ENCODE measurements around the gene KCNJ10. TPM values are rescaled to one million over a fixed set of nuclear protein-coding genes. Genes with fewer than 3 reads are reported as not detected.
A peak's percentile ranks its signal among the peaks of the same experiment; 100 is the strongest.

The KCNJ10 gene
- total RNA-seq, 1 donor from 2014 or later, result not detected

- intact Hi-C loops (cut with DNase I), result no loop called here
- no peak overlapping the region for H3K27ac ChIP-seq
- peaks cover 47 to 64% of the 10 kb centered on the region in 2 donors for H3K36me3 ChIP-seq
- no peak for DNase-seq (ENCODE audit: low spot score in 2 of 2)
- no peaks in the 10 kb centered on the region for H3K9me3 ChIP-seq
- H3K27me3 ChIP-seq, result no peaks in the 10 kb centered on the region
- TF ChIP-seq, protein P1, sequence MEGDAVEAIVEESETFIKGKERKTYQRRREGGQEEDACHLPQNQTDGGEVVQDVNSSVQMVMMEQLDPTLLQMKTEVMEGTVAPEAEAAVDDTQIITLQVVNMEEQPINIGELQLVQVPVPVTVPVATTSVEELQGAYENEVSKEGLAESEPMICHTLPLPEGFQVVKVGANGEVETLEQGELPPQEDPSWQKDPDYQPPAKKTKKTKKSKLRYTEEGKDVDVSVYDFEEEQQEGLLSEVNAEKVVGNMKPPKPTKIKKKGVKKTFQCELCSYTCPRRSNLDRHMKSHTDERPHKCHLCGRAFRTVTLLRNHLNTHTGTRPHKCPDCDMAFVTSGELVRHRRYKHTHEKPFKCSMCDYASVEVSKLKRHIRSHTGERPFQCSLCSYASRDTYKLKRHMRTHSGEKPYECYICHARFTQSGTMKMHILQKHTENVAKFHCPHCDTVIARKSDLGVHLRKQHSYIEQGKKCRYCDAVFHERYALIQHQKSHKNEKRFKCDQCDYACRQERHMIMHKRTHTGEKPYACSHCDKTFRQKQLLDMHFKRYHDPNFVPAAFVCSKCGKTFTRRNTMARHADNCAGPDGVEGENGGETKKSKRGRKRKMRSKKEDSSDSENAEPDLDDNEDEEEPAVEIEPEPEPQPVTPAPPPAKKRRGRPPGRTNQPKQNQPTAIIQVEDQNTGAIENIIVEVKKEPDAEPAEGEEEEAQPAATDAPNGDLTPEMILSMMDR (IDR thresholded peaks at IDR 0.05), result no peak
- peaks cover 8 to 11% of the 10 kb centered on the region in 2 donors for H3K4me1 ChIP-seq
- no peak overlapping the region for H3K4me3 ChIP-seq
These were observed 21.8 kb upstream of the KCNJ10 start for GRCh38 chr1:160091666-160092223.

DNA sequence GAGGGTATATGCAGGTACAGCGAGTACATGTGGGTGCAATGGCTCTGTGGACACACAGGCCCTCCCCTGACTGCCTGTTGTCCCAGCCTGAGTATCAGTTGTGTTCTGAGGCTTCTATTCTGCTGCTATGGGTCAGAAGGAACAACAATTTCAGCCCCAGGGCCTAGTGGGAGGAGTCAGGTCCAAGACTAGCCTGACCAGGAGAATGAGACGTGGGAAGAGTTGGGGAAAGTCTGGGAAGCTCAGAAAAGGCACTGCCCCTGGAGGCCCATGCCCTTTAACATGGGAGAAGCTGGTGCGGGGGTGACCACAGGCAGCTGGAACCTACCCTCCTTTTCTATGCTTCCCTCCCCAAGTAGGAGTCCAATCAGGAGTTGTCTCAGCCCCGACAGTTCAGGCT lies 20.8 kb upstream of the KCNJ10 start:
- Histone ChIP-seq H3K4me1 (peaks cover 4 to 6% of the 10 kb centered on the region in 2 donors), H3K4me3 (no peak overlapping the region), H3K27ac (no peak overlapping the region), H3K36me3 (peaks cover 47 to 64% of the 10 kb centered on the region in 2 donors), H3K9me3 (no peaks in the 10 kb centered on the region), H3K27me3 (no peaks in the 10 kb centered on the region)
- intact Hi-C loops (cut with DNase I), result no loop called here
- no peak for DNase-seq (ENCODE audit: low spot score in 2 of 2)
- TF ChIP-seq, protein P1 (IDR thresholded peaks at IDR 0.05), result no peak

- H3K36me3 ChIP-seq, result peaks cover 47 to 64% of the 10 kb centered on the region in 2 donors
These were observed 19.9 kb upstream of the KCNJ10 start for GRCh38 chr1:160089883-160090282.

GRCh38 chr1:160087118-160087662 lies 17.2 kb upstream of the KCNJ10 start:
- Histone ChIP-seq H3K4me1 (peaks cover 7 to 19% of the 10 kb centered on the region in 2 donors), H3K36me3 (peaks cover 21 to 39% of the 10 kb centered on the region in 2 donors), H3K27me3 (no peaks in the 10 kb centered on the region), H3K27ac (peak overlapping the region; percentile 82 to 84), H3K4me3 (no peak overlapping the region), H3K9me3 (no peaks in the 10 kb centered on the region)
- TF ChIP-seq, protein P1 (IDR thresholded peaks at IDR 0.05), result no peak
- intact Hi-C loops (cut with DNase I), result loop anchor here (5.0 kb wide), 2 partner anchors 55 to 165 kb away; partner anchors contain the start of gene PIGM
- DNase-seq (ENCODE audit: low spot score in 2 of 2), result no peak

More at GRCh38 chr1:160089883-160090282, 19.9 kb upstream of the KCNJ10 start:
- intact Hi-C loops (cut with DNase I), result loop anchor here (5.0 kb wide), 2 partner anchors 58 to 162 kb away; partner anchors contain the start of gene PIGM
- H3K9me3 ChIP-seq, result no peaks in the 10 kb centered on the region
- no peaks in the 10 kb centered on the region for H3K27me3 ChIP-seq
- TF ChIP-seq, protein P1 (IDR thresholded peaks at IDR 0.05), result no peak
- no peak overlapping the region for H3K27ac ChIP-seq
- peaks cover 4 to 12% of the 10 kb centered on the region in 2 donors for H3K4me1 ChIP-seq
- H3K4me3 ChIP-seq, result no peak overlapping the region
- DNase-seq (ENCODE audit: low spot score in 2 of 2), result no peak

DNA sequence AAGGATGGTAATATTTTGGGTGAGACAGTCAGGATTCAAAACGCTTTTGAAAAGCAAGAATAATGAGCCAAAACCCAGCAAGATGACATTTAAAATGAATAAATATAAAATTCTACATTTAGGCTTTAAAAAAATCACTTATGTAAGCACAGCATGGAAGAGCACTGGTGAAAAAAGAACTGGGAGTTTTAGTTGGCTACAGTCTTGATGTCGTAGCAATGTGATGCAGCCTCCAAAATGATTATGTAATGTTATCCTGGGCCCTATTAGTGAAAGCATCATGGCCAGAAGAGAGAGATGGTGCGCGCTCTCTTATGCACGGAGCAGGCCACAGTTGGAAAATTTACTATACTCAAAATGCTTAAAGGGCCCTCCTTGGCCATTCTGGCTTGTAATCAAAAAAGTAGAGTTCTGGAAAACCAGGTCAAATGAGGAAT lies 16.5 kb upstream of the KCNJ10 start:
- peaks cover 14 to 32% of the 10 kb centered on the region in 2 donors for H3K36me3 ChIP-seq
- TF ChIP-seq, protein P1 (IDR thresholded peaks at IDR 0.05), result no peak
- H3K27ac ChIP-seq, result peak overlapping the region; percentile 82 to 84
- intact Hi-C loops (cut with DNase I), result loop anchor here (1.0 to 5.0 kb wide), 3 partner anchors 12 to 166 kb away; partner anchors contain the start of genes IGSF8 and PIGM
- H3K4me1 ChIP-seq, result peaks cover 7 to 21% of the 10 kb centered on the region in 2 donors
- DNase-seq (ENCODE audit: low spot score in 2 of 2), result no peak
- no peaks in the 10 kb centered on the region for H3K27me3 ChIP-seq
- H3K9me3 ChIP-seq, result no peaks in the 10 kb centered on the region
- peak overlapping the region in 1 of 2 donors; percentile 39 for H3K4me3 ChIP-seq

All from ascending aorta (tissue), 2 donors.